Stimulated activated CD8-positive, alpha-beta memory T cell treated with anti-CD3 and anti-CD28 coated beads, Interleukin-7, amount 100 ng/mL, for 4 hours (primary cell): ENCODE results near the gene MINK1.
"Not testable (repeated sequence)": the region's sequence is repeated elsewhere in the genome, so short reads cannot be mapped to it uniquely, and the experiment has no call there.

Experiments
- DNase-seq, 2 donors: peaks; one replicate each; pipeline ENCODE4 v3.0.0-alpha.2; 2020; ENCODE audit warnings: low read depth in 2 of 2

The MINK1 gene

DNA sequence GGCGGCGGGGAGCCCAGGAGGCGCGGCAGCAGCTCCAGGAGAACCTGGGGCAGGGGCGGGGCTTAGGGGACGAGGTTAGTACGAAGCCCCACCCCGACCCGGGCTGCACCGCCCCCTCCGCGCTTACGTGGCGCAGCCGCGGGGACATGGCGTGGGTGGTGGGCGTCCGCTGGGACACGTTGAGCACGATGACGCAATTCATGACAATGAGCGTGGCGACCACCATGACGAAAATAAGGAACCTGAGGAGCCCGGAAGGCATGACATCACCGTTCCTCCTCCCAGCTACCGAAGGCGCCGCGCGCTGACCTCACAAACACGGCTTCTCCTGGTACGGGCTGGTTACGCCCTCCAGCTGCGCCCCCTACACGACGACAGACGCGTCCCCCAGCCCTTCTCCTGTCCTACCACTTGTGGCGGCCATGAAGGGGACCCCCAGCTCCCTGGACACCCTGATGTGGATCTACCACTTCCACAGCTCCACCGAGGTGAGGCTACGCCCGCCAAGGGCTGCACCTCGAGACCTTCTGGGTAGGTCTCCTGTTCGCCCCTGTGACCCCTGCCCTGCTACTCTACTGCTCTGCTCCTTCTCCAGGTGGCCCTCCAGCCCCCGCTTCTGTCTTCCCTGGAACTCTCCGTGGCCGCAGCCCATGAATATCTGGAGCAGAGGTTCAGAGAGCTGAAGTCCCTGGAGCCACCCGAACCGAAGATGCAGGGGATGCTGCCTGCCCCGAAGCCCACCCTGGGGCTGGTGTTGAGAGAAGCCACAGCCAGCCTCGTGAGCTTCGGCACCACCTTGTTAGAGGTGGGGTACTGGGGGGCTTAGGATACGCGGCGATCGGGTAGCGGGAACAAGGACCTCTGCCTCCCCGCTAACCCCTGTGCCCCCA is 66.4 kb downstream of the MINK1 start, which contains the start of gene C17orf107:
TSS of gene C17orf107 (plus strand) at position 196 of the 890 bp plus-strand sequence. CDS start at position 423, 227 bp downstream.
- peak; percentile 94 to 96 for DNase-seq

DNA sequence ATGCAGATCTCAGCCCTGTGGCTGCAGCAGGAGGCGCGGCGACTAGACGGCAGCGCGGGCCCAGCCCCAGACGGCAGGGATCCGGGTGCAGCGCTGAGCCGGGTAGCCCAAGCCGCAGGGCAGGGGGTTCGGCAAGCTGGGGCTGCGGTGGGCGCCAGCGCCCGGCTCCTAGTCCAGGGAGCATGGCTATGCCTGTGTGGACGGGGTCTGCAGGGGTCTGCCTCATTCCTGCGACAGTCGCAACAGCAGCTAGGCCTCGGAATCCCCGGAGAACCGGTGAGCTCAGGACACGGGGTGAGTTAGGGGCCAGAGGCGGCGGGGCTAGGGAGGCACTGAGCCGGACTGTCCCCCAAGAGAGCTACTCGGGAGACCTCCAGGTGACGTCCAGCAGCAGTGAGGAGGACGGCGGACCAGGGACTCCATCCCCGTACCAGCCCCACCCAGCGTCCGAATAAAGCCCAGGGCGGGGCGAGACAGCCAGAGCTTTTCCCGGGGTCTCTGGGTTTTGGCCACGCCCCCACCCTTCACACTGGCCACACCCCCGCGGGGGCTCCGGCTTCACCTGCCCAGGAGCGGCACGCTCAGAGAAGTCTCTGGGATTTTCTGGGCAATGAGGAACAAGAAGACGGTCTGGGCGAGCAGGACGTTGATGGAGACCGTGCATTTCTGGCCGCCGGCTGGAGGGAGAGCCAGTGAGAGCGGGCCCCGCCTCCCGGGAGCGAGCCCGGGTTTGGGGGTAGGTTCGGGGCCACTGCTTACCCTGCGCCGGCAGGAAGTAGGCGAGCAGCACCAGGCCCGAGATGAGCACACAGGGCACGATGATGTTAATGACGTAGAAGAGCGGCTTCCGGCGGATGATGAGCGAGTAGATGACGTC is 67.3 kb downstream of the MINK1 start:
- DNase-seq: peak; percentile 13 to 47

DNA sequence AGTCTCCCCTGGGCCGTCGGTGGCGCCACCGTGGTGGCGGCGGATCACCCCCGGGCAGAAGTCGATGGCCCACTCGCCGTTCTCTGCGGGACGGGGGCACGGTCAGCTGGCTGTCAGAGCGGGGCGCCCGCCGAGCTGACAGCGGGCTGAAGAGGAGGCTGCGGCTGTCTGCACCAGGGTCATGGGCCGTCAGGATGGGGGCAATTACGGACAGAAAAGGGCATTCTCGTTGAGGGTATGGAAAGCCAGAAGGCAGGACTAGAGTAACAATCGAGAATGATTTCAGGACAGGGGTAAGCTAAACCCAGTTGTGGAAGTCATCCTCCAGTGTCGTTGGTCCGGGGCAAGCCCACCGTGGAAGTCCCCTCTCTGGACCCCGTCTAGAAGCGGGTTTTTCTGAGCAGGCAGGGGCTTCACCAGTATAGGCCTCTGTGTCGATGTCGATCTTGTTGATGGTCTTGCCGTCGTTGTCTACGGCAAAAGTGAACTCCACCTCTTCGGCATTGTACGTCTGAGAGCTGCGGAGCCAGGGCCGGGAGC is 68.0 kb downstream of the MINK1 start:
- no peak for DNase-seq

DNA sequence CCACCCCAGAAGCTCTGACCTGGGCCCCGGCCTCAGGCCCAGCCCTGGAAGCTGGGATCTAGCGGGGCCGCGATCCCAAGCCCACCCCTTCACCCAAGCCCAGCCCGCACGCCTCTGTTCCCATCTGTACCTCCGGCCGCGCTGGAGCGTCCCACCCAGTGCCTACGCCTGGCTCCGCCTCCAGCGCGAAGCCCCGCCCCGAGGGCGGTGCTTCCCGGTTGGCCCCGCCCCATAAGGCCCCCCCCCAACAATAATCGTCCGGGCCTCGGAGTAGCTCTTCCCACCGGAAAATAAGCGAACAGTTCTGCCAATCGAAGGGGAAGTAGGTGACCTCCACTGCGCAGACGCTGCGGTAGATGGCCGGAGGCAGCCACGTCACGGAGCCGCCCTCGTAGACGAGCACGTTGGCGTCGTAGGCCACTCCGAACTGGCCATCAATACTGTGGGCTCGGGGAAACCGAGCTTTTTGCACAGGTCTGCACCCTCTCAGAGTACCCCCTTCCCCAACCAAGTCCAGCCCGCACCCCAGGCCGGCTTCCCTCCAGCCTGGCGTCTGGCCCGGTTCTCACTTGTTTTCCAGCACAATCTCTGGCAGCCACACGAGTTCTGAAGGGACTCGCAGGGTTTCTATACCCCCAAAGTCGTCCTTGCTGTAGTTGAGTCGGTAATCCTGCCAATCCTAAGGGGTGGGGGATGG is 68.7 kb downstream of the MINK1 start:
- DNase-seq: no peak

DNA sequence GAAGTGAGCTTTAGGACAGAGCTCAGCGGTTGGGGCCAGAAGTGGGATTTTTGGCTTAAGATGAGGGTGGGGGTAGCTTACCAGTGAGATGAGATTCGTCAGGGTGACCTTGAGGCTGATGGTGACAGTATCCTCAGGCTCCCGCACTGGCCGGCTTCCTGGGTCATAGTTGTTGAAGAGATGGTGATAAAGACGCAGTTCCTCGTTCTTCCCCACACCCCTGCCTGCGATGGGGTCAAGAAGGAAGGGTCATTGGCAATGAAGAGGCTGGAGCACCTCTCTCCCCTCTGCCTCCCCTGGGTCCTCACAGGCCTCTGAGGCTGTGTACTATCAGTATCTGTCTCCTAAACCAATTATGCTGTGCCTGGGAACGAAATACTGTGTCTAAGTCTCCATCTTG is 69.4 kb downstream of the MINK1 start:
- DNase-seq: no peak

DNA sequence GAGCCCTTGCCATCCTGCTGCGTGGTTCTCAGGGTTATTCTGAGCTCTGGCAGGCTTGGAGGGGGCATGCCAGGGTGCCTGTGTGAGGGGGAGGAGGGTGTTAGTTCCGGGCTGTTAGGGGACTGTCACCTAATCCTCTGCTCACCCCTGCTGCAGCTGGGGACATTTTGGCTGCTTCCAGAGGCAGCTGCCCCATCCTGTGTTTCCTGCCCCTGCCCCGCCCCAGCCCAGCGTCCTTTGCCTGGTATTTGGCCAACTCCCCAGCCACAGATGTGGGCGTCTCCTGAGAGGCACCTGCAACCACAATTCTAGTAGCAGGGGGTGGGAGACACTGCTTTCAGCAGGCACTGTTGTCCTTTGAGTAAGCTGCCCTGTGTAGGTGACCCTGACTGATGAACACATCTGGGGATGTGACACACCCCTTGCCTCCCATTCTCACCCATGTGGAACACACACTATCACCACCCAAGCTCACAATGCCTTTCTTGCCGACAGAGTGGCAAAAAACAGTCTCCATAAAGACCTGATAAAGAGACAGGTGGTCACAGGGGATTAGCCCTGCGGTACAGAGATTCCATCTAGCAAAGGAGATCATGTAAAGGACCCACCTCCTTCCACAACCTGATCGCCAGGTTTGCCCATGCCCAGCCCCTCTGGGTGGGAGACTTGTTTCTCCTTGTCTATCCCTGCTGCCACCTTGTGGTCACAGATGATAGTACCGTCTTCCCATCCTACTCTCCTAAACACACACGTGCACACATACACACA is 70.1 kb downstream of the MINK1 start, which contains the start of gene CHRNE:
TSS of gene CHRNE (minus strand) at position 48 of the 768 bp plus-strand sequence. CDS start at position 13, 35 bp downstream.
- peak; percentile 52 to 67 for DNase-seq

DNA sequence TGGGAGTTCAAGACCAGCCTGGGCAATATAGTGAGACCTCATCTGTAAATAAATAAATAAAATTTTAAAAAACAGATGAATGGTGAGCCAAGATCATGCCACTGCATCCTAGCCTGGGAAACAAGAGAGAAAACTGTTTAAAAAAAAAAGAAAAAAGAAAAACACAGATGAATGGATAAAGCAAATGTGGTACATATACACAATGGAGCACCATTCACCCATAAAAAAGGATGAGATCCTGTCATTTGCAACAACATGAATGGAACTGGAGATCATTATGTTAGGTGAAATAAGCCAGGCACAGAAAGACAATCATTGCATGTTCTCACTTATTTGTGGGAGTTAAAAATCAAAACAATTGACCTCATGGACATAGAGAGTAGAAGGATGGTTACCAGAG is 73.5 kb downstream of the MINK1 start:
- DNase-seq: not testable (repeated sequence)

DNA sequence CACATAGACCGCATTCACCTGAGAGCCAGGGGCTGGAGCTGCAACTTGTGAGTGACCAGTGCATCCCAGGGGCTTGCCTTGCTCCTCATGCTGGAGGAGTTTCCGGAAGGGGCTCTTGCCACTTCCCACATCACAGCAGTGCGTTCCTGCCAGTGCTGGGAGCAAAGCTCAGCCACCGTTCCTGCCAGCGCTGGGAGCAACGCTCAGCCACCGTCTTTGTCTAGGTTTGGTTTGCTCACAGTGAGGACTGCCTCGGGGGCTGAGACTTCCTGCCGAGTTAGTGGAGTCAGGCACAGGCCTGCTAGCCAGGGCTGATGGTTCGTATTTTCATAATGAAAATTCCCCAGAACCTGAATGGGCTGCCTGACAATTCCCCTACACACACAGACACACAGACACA is 75.2 kb downstream of the MINK1 start:
- DNase-seq: no peak

DNA sequence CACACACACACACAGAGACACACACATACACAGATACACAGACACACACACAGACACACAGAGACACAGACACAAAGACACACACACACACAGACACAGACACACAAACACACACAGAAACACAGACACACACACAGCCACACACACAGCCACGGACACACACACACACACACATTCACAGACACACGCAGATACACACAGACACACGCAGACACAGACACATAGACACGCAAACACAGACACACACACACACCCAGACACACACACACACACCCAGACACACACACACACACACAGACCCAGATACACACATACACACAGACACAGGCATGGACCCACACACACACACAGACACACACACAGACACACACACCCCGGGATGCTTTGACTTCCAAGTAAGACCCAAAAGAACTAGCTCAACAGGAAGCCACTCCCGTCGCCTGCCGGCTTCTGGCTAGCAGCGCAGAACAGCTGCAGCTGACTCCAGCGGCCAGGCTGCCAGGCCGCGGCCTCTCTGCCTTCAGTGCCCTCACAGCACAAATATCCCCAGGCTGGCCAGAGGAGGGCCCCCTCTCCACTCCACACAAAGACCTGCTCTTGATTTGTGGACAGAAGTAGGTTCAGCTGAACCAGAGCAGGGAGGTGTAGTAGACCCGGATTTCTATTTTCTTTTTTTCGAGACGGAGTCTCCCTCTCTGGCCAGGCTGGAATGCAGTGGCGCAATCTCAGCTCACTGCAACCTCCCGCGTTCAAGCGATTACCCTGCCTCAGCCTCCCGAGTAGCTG is 75.8 kb downstream of the MINK1 start:
- peak; percentile 51 to 56 for DNase-seq

DNA sequence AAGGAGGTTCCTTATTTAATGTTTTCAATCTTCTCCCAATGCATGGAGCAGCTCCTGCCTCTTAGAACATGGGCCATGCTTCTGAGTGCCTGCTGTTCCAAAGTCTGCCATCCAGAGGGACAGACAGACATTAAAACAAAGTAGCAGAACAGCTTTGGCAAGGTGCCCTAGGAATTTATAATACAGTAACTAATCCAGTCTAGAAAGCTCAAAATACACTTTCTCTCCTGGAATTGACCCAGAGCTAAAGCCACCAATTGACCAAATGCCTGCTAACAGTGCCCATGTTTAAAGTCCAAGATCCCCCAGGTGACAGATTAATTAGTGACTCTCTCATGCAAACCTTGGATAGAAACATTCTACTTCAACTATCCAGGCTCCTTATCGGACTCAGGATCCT is 80.9 kb downstream of the MINK1 start:
- no peak for DNase-seq

DNA sequence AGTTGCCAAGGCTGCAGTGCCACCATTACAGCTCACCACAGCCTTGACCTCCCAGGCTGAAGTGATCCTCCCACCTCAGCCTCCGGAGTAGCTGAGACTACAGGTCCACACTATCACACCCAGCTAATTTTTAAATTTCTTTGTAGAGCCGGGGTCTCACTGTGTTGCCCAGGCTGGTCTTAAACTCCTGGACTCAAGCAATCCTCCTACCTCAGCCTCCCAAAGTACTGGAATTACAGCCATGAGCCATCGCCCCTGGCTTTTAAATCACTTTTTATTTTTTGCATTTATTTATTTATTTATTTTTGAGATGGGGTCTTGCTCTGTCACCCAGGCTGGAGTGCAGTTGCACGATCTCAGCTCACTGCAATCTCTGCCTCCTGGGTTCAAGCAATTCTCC is 81.4 kb downstream of the MINK1 start:
- DNase-seq: not testable (repeated sequence)

DNA sequence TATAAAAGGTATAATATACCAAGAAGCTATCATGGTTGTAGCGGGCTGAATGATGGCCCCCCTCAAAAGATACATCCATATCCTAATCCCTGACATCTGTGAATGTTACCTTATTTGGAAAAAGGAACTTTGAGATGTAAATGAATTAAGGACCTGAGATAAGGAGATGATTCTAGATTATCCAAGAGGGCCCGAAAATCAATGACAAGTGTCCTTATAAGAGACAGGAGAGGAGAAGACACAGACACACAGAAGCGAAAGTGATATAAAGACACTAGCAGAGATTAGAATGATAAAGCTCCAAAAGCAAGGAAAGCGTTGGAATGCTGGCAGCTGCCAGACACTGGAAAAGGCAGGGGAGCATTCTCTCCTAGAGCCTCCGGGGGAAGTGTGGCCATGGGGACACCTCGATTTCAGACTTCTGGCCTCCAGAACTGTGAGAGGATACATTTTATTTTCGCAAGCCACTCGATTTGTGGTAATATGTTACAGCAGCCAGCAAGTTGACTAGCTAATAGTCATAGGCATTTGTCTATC is 86.4 kb downstream of the MINK1 start:
- DNase-seq: no peak

DNA sequence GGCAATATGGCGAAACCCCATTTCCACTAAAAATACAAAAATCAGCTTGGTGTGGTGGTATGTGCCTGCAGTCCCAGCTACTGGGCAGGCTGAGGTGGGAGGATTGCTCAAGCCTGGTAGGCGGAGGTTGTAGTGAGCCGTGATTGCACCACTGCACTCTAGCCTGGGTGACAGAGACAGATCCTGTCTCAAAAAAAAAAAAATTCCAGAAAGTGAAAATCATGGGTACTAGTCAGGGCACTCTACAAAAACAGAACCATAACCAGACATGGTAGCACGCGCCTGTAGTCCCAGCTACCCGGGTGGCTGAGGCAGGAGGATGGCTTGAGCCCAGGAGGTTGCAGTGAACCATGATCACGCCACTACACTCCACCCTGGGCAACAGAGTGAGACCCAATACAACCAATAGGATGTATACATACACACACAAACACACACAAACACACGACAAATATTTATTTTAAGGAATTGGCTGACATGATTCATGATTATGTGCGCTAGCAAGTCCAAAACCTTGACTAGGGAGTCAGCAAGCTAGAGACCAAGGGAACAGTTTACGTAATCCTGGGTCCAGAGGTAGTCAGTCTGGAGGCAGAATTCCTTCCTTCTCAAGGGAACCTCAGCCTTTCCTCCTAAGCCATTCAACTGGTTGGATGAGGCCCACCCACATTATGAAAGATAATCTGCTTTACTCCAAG is 87.4 kb downstream of the MINK1 start:
- DNase-seq: no peak

DNA sequence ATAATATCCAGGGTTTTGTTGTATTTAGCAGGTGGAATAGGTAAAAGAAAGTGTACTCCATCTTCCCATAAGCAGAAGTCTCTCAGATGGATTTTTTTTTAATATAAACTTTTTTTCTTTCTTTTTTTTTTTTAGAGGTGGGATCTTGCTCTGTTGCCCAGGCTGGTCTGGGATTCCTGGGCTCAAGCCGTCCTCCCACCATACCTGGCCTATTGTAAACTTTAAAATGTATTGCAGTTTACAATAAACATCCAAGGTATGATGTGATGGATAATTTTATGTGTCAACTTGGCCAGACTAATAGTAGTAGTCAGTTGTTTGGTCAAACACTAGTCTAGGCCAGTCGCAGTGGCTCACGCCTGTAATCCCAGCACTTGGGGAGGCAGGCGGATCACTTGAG is 88.2 kb downstream of the MINK1 start:
- DNase-seq: no peak

DNA sequence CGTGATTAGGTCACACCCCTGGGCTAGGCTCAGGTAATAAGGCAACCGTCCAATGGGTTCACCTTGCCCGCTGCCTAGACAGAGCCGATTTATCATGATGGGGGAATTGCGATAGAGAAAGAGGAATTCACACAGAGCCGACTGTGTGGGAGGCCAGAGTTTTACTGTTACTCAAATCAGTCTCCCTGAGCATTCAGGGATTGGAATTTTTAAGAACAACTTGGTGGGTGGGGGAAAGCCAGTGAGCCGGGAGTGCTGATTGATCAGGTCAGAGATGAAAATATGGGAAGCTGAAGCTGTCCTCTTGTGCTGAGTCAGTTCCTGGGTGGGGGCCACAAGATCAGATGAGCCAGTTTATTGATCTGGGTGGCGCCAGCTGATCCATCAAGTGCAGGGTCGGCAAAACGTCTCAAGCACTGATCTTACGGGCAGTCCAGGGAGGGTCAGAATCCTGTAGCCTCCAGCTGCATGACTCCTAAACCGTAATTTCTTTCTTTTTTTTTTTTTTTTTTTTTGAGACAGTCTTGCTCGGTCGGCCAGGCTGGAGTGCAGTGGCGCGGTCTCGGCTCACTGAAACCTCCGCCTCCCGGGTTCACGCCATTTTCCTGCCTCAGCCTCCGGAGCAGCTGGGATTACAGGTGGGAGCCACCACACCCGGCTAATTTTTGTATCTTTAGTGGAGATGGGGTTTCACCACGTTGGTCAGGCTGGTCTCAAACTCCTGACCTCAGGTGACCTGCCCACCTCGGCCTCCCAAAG is 93.6 kb downstream of the MINK1 start:
- not testable (repeated sequence) for DNase-seq

DNA sequence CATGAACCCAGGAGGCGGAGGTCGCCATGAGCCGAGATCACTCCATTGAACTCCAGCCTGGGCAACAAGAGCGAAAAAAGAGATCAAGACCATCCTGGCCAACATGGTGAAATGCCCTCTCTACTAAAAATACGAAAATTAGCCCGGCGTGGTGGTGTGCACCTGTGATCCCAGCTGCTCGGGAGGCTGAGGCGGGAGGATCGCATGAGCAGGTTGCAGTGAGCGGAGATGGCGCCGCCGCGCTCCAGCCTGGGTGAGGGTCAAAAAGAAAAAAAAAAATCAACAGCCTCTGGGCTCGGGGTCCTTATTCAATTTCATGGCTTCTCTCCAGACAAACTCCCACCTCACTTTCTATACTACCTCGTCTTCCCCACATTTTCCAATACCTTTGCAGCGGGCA is 95.7 kb downstream of the MINK1 start:
- no peak for DNase-seq

DNA sequence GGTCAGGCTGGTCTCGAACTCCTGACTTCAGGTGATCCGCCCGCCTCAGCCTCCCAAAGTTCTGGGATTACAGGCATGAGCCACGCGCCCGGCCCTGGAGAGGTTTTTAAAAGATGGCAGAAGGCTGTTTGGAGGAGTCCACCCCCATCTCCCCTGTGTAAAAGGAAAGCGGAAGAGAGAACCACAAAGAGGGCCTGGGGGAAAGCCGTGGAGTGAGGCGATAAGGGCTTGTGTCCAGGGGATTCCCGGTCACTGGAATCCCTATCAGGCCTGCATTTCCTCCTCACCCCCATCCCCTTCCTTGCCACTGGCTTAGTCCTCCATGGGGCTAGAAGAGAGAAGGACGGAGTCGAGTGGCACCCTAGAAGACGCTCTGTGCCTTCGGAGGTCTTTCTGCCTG is 98.8 kb downstream of the MINK1 start, which contains the start of gene GP1BA:
TSS of gene GP1BA (plus strand) at position 315 of the 400 bp plus-strand sequence. CDS start 328 bp downstream, outside the sequence.
- no peak for DNase-seq

DNA sequence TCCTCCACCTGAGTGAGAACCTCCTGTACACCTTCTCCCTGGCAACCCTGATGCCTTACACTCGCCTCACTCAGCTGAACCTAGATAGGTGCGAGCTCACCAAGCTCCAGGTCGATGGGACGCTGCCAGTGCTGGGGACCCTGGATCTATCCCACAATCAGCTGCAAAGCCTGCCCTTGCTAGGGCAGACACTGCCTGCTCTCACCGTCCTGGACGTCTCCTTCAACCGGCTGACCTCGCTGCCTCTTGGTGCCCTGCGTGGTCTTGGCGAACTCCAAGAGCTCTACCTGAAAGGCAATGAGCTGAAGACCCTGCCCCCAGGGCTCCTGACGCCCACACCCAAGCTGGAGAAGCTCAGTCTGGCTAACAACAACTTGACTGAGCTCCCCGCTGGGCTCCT is 99.6 kb downstream of the MINK1 start:
- DNase-seq: no peak
